HG03457 (cell line): Measurements from ENCODE around the gene DIRAS1.

Experiments
- ATAC-seq: cut with Tn5 transposase; IDR thresholded peaks from one replicate; pipeline ENCODE4 v1.9.1; 2021; ENCODE audit warnings: moderate number of reproducible peaks; ENCODE audit not compliant: unreplicated experiment

Gene DIRAS1

DNA sequence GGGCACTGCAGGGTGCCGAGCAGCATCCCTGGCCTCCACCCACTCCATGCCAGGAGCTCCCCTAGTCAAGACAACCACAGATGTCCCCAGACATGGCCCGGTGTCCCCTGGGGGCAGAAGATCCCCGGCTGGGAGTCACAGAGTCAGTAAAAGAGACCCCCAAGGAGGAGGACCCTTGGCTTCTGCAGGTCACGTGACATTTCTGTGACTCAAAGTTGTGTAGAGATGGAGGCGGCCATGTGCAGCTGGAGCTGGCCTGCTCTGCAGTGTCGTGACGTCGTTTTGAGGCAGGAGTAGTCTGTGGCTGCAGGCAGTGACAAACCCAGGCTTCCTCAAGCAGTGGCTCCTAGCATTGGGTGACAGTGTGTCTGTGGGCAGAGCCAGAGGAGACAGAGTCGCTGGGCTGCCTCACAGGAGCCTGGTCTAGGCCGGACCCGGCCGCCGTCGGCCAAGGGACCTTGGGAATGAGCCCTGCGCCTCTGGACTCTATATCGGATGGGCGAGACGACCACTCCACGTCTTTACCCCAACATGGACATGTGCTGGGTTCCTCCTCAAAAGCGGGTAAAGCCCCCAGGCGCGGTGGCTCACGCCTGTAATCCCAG lies 7.7 kb upstream of the DIRAS1 start:
- no peak for ATAC-seq

DNA sequence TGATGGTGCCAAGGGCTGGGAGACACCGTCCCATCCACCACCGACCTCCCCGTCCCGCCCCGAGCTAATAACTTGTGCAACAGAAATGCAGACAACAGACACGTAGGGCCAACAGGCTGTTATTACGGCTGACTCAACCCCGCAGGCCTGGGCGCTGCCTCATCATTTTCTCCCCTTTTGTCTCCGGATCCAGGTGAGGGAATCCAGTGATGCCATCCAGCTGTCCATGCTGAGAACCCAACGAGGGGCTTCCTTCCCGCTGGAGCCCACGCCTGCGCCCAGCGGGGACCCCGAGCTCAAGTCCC lies 6.4 kb upstream of the DIRAS1 start:
- ATAC-seq, result no peak

DNA sequence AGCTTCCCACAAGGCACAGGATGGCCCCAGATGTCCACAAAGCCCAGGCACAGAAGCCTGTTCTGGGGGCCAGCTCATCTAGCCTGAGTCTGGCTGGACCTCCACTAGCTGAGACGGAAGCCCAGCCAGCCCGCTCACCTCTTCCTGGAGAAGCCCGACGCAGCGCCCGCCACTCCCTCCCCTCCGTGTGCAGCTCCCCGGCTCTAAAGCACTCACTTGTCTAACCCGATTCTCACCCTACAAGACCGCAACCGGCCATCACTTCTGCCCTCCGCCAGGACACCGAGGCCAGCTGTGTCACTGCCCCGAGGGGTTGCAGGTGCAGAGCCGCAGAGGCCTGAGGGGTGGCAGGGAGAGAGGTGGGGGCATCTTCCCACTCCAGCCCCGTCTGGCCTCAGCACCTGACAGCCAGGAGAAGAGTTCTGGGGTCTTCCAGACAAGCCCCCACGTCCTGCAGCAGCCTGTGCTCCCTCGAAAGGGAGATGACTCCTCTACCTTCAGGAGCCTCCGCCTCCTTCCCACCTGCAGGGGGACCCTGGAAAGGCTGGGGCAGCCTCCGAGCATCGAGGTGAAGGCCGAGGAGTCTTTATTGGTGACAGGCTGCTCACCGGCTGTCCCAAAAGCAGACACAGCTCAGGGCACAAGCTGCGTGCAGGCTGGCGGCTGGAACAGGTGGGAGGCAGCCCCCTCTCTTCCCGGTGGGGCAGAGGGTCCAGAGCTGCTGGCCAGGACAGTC lies 5.9 kb upstream of the DIRAS1 start:
- ATAC-seq, result no peak

DNA sequence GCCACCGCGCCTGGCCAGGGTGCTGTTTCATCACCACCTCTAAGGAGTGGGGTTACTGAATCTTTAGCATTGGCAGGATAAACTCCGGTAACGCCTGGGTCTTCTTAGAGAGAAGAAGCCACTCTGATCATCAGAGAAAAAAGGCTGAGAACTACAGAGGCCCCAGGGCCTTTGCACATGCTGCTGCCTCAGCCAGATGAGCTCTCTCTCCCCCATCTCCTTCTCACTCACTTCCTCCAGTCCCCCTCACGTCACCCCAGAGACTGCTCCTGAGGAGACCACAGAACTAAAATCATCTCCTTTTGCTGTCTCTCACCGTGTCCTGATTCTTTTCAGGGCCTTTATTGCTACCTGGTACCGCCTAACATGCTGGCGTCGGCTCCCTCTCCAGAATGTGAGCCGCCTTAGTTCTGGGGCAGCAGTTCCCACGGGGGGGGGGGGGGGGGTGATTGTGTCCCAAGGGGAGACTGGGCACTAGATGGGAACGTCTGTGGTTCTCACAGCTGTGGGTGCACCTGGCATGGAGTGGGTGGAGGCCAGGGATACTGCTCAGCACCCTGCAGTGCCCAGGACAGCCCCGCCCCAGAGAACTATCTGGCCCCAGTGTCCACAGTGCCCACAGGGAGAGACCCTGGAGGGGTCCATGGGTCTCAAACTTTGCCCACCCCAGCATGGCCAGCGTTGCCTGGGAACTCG lies 5.1 kb upstream of the DIRAS1 start:
- no peak for ATAC-seq

DNA sequence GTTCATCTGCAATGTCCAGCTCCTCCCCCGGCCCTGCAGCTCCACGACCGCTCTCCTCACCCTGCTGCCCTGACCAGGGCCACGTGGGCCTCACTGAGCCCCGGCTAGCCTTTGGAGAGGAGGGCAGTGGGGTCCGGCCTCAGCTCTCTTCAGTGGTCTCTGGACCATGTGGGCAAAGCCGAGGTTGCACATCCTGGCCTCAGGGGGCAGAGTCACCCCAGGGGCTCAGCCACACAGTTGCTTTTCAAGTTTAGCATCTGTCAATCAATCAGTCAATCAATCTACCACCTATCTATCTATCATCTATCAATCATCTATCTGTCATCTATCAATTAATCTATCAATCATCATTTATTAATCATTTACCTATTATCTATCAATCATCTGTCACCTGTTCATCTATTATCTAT lies 3.0 kb upstream of the DIRAS1 start:
- ATAC-seq, result no peak

DNA sequence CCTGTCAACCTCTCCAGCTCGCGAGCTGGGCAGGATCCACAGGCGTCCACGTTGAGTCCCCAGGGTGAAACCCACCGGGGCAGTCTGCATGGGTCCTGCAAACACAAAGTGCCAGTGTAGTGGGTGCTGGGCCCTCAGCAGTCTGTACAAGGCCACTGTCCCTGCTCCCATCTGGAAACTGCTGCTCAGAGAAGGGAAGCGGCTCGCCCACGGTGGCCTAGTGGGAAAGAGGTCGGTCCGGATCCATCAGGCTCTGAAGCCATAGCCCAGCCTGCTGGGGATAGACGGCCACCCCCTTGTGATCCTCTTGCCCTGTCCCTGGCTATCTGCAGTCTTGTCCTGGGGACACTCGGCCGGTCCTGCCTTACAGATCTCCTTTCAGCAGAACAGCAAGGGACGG lies 2.6 kb upstream of the DIRAS1 start:
- no peak for ATAC-seq

DNA sequence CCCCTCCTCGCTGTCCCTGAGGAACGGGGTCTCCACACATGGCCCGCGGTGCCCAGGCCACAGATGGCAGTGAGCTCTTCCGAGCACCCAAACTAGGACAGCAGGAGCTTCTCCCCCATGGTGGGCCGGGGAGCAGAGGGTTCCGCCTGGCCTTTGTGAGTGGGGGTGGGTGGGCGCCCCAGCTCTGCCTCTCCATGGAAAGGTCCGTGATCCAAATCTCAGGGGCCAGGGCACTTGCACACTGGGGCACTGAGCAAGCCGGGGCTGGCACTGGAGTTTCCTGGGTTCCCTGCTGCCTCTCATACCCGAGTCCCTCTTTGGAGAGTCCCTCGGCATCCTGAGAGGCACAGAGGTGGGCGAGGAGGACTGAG lies 2.2 kb upstream of the DIRAS1 start:
- no peak for ATAC-seq

DNA sequence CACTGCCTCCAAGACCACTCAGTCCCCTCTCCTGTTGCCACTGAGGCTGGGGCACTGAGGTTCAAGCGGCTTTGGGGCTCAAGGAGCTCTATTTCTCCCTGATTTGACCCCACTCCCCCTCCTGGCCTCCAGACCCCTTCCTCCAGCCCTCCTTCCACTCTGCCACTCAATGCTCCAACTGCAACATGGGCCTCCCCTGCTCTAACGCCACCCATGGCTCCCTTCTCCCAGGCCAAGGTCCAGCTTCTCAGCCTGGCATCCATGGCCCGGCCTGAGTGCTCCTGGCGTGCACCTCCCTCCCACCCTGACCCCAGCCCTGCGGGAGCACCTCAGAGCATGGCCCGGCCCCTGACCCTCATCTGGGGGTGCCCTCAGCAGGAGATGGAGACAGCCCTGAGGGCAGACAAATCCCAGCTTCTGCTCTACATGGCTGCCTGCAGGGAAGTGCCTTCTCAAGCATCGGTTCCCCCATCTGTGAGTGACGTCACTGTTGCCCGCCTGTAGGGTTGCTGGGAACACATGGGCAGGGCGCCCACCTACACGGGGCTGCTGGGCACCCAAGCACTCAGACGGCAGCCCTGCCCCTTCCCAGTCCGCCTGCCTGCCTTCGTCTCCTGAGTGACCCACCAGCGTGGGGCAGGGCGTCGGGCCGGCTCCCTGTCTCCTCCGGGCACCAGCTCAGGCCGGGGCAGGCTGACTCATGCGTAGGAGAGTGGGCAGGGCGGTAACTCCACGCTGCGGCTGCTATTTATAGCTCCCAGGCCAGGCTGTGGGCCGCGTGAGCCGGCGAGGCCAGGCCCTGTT lies 1.6 kb upstream of the DIRAS1 start:
- ATAC-seq, result no peak

DNA sequence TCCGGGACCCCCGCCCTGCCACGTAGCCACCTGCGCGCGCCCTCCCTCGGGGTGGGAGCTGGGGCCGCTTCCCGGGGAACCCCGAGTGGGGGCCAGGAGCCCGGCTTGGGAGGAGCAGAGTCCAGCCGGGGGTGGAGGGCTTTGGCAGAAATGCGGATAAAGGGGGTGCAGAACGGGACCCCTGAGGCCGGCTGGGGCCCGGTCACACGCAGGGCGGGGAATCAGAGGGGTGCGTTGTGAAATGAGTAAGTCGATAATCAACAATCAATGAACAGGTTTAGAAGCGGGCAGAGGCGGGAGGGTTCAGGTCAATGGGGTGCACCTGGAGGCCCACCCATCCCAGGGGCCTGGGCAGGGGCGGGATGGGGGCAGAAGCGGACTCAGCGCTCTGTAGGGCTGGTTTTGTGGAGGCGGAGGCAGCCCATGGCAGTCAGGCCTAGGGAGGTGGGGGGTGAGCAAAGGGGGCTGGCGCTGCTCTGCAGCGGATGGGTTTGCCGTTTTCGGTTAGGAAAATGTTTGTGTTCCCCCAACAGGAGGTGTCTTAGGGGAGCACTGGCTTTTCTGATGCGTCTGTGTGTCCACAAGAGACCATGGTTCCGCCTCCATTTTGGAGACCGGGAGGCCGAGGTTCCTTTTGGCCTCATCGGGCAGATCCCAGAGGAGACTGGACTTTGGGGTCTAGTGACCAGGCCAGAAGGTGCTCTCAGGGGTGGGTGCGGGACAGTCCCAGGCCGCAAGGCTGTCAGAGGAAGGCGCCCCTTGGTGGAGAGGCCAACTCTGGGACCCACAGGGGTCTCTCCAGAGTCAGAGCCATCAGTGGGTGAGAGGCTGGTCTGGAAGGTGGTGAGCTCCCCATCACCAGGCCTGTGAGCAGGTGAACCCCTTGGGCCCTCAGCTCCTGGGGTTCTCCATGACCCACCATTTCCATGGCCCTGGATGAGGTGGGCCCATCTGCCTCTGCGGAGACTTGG lies 683 bp upstream of the DIRAS1 start:
- ATAC-seq, result no peak

DNA sequence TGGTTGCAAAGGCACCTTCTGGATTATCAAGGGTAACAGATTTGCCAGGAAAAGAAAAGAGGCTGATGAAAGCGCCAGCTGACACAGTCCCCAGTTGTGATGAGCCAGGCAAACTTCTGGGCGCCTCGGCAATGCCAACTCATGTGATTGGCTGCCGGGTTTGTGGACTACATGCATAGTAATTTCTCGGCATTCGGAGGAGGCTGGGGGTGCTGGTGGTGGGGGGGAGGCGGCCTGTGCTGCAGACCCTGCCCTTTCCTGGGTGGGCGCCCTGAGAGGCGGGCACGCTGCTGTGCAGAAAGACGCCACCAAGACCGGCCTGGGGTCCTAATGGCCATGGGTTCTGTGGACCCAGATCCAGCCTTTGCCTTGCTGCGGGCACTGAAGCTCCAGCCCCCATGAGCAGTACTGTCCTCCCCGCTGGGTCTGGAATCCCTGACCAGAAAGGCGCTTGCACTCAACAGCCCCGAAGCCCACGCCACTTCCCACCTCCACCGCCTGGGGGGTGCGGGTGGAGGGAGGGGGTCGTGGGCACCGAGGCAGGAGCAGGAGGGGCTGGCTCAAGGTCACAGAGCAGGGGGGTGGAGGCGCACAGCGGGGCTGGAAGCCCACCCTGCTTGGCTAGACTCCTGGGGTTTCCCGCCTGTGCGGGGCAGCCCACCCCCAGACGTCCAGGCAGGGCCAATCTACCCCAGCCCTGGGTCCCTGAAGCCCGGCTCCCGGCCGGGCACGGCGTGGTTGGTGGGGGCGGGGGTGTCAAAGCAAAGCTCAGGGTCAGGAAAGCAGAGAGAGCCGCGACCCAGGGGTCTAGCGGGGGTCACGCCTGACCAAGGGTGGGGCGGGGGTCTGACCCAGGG lies 1.0 kb downstream of the DIRAS1 start:
- ATAC-seq, result no peak

DNA sequence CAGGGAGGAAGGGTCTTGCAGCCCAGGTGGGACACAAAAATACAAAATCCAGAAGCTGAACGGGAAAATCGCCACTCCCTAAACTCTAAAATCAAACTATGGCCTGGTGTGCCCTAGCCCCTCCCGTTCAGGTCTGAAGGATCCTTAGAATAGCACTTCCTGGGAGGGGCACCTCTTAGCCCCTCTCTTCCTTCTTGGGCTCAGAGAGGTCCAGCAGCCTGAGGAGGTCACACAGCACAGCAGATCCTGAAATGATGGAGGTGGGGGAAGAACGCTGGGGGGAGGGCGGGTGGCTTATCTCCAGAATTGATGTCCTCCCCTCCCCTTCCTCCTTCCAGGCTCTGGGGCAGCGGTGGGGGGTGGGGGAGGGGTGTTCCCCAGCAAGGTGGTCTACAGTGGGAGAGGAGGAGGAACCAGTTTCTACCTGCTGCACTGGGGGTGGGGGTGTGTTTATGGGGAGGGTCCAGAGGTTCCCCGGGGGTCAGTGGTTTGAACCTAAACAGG lies 1.9 kb downstream of the DIRAS1 start:
- ATAC-seq, result no peak

DNA sequence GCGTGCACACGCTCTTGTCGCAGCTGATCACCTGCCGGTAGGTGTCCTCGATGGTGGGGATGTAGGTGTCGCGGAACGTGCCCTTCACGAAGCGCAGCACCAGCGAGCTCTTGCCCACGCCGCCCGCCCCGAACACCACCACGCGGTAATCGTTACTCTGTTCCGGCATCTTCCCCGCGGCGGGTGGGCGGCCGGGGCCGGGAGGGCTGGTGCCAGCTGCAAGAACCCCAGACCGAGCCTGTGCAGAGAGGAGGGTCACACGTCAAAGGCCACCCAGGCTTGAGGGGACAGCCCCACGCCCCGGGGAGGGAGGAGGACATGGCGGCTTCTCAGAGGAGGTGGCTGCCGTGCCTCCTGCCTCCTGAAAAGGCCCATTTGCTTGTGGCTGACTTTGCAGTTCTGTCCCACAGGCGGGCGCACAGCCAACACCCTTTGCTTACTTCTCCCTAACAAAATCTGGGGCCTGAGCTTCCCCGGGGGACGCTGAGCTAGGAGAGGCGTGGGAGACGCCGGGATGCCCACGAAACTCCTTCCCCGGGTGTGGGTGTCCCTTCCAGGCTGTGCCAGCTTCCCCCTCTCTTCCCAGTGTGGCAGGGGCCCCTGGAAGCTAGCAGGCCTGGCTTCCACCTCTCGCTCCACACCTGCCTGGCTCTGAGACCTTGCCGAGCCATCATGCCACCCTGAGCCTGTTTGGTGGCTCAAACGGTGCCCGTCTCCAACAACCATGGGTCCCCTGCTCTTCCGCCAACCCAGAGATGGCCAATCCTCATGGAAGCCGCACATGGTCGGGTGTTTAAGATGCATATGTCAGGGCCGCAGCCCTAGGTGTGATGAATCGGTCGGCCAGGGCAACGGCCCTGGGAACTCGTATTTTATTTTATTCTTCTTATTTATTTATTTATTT lies 3.3 kb downstream of the DIRAS1 start:
- ATAC-seq, result no peak

DNA sequence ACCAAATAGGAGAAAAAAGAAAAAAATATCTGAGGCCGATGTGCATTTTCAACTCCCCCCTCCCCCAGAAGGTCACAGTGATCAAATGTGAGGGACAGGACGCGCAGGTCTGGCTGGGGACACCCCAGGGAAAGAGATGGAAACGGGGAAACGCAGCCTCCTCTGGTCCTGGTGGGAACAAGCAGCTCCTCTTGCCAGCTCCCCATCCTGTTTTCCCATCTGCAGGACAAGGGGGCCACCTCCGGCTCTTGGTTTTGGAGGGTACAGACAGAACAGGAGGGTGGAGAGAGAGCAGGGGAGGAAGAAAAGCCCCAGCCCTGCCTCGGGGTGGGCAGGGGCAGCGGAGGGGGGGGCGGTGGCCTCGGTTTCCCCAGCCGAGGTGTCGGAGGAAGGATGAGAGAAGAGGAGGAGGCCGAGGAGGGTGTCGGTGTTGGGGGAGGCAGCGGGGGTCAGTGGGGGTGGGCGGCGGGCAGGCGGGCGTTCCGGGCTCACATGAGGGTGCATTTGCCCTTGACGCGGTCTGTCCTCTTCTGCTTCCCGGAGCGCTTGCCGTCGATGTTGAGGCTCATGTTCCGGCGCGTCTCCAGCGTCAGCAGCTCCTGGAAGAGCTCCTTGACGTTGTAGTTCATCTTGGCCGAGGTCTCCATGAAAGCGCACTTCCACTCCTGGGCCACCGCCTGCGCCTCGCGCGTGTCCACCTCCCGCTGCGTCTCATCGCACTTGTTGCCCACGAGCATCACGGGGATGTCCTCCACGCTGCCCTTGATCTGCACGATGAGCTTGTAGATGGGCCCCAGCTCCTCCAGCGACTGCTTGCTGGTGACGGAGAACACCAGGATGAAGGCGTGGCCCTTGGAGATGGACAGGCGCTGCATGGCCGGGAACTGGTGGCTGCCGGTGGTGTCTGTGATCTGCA lies 4.2 kb downstream of the DIRAS1 start:
- ATAC-seq, result no peak

DNA sequence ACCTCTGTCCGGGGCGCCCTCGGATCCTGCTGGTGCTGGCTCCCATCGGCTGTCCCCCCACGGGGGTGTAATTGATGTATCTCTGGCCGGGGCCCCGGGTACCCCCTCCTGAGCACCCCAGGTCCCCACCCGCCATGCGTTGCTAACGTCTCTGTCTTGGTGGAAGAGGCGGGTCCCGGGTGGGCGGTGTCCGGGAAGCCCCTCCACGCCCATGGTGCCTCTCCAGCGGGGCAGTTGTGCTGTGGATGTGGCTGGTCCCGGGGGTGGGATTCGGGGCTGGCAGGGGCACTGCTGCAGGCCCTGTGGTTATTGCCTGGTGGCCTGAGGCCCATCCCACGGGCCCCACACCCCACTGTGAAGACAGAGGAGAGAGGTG lies 4.9 kb downstream of the DIRAS1 start:
- no peak for ATAC-seq

DNA sequence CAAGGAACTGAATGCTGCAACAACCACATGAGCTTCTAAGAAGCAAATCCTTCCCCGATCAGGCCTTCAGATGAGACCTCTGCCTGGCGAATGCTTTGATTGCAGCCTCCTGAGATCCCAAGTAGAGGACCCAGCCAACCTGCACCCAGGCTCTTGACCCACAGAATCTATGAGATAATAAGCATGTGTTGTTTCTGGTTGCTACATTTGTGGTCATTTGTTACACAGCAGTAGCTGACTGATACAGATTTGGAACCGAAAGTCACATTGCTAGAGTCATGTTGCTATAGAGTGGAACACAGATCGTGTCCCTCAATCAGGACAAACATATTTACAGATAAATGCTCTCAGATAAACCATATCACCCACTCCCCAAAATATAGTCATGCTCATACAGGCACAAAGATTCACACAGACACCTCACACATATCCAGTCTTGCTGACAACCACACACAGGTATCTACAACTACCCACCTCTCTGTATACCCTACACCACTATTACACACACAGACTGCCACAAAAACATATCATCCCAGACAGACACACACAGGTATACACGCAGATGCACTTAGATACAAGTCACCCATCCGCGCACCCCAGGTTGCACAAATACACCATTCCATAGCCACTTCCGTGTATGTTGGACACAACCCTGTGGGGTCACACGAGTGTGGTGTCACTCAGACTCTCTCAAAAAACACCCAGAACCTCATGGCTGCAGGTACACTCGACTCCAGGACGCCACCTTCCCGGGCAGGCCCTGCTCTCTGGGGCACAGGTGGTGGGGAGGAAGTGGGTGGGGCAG lies 5.5 kb downstream of the DIRAS1 start:
- no peak for ATAC-seq

DNA sequence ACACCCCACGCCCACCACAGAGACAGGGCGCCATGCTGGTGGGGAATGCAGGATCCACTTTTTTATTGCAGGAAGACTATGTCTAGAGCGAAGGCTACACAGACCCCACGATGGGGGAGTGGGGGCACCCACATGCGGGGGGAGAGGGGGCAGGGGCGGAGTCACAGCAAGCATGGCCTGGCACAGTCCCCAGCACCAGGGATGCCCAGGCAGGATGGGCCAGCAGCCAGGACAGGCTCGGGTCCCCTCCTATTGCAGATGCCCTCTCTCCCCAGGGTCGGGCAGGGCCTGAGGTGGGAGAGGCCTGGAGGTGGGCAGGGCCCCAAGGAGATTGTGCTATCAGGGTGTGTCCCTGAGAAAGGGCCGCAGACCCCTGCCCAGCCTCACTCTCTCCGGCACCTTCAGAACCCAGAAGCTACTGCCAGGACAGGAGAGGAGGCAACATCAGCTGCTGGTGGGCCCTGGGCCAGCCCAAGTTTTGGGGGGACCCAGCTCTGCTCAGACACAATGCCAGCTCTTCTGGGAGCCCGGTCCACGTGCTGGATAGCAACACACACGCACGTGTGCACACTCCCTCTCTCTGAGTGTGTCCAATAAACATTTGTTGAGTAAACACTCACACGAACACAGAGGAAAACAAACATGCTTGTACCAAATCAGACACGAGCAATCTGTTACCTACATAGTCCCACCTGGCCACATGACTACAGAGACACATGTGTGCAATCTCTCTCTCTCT lies 6.5 kb downstream of the DIRAS1 start:
- no peak for ATAC-seq
